ENCODE measurements around the gene ABHD17B. TPM values are rescaled to one million over a fixed set of nuclear protein-coding genes. Genes with fewer than 3 reads are reported as not detected.
A peak's percentile ranks its signal among the peaks of the same experiment; 100 is the strongest.

The ABHD17B gene
- total RNA-seq, 6 experiments from 2014 or later = 13.6 to 17.9 (median 15.5) TPM

DNA sequence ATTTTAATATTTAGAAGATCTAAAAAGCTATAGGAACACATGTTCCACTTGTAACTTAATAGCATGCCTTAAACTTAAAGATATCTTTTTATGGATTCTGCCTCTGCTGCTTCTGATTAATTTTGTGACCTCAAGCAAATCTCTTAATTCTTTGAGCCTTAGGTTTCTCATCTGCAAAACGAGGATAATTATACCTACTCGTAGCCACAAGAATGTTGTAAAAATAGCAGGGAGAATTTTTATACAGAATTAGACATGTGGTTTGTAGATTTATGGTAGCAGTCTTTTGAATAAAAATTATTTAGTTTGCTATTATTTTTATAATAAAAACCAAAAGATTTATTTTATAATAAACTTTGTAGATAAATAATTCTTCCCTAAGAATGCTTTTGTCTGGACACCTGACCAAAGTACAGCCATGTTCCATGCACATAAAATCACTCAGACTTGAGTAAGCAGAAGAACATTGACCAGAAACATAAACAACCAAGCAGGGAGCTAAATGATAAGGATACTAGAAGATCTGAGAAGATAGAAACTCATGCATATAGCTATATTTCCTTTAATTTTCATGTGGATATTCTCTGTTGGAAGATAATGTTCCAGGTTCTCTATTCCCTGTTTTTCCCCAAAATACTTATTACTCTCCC, 18.9 kb upstream of the ABHD17B start:
- peak; percentile 81 for DNase-seq
- Mint-ChIP-seq H3K36me3 (ENCODE audit: low read depth) (peaks cover 8% of the 10 kb centered on the region), H3K27me3 (ENCODE audit: insufficient read depth) (no peaks in the 10 kb centered on the region; the same call in 1 of the 2 replicates), H3K27ac (peak overlapping the region; percentile 80), H3K4me3 (peak overlapping the region; percentile 64), H3K9me3 (no peaks in the 10 kb centered on the region), H3K4me1 (ENCODE audit: low read depth) (peaks cover 72% of the 10 kb centered on the region)
- TF ChIP-seq, protein P1, sequence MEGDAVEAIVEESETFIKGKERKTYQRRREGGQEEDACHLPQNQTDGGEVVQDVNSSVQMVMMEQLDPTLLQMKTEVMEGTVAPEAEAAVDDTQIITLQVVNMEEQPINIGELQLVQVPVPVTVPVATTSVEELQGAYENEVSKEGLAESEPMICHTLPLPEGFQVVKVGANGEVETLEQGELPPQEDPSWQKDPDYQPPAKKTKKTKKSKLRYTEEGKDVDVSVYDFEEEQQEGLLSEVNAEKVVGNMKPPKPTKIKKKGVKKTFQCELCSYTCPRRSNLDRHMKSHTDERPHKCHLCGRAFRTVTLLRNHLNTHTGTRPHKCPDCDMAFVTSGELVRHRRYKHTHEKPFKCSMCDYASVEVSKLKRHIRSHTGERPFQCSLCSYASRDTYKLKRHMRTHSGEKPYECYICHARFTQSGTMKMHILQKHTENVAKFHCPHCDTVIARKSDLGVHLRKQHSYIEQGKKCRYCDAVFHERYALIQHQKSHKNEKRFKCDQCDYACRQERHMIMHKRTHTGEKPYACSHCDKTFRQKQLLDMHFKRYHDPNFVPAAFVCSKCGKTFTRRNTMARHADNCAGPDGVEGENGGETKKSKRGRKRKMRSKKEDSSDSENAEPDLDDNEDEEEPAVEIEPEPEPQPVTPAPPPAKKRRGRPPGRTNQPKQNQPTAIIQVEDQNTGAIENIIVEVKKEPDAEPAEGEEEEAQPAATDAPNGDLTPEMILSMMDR (IDR thresholded peaks at IDR 0.05) = no peak

DNA sequence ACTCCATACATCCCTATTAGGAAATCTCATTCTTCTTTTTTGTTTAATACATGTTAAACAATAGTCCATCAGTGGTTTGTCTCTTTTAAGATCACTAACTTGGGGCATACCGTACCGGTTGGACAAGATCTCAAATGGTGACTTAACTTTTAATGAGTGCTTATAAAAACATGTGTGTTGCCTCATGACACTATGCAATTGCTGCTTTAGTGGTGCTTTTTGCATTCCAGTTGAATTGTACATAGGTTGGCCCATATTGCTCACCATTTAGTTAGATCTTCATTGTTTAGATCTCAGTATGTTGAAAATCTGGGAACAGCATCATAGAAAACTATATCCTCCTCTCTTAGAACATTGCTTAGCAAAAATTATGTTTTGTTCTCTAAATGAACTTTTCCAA, 18.2 kb upstream of the ABHD17B start:
- DNase-seq = peak; percentile 79
- H3K4me3 Mint-ChIP-seq = peak overlapping the region; percentile 57
- TF ChIP-seq, protein P1 (IDR thresholded peaks at IDR 0.05) = no peak
- peaks cover 8% of the 10 kb centered on the region for H3K36me3 Mint-ChIP-seq (ENCODE audit: low read depth)
- H3K9me3 Mint-ChIP-seq = no peaks in the 10 kb centered on the region
- H3K27ac Mint-ChIP-seq = peak overlapping the region; percentile 80
- H3K27me3 Mint-ChIP-seq (ENCODE audit: insufficient read depth) = no peaks in the 10 kb centered on the region; the same call in 1 of the 2 replicates
- peaks cover 75% of the 10 kb centered on the region for H3K4me1 Mint-ChIP-seq (ENCODE audit: low read depth)

DNA sequence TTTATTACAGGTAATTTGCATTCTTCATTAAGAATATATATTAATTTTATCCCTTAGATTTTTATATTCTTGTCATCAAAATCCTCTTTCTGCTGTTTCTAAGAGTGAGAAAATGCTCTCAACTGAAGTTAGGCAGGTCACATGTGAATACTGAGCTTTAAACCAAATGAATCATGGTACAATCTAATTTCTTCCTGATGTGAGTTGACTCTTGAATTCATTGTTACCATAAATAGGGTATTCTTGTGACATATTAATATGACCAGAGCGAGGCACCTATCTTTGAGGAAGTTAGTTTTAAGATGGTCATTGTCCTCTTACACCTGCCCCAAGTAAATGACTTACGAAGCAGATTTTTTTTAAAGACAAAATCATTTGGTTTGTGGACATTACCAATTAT, 17.8 kb upstream of the ABHD17B start:
- Mint-ChIP-seq H3K27ac (peak overlapping the region; percentile 80), H3K9me3 (no peaks in the 10 kb centered on the region), H3K4me3 (peak overlapping the region; percentile 57), H3K27me3 (ENCODE audit: insufficient read depth) (no peaks in the 10 kb centered on the region; the same call in 1 of the 2 replicates), H3K4me1 (ENCODE audit: low read depth) (peaks cover 80% of the 10 kb centered on the region), H3K36me3 (ENCODE audit: low read depth) (peaks cover 8% of the 10 kb centered on the region)
- TF ChIP-seq, protein P1 (IDR thresholded peaks at IDR 0.05) = no peak
- DNase-seq = peak; percentile 23

DNA sequence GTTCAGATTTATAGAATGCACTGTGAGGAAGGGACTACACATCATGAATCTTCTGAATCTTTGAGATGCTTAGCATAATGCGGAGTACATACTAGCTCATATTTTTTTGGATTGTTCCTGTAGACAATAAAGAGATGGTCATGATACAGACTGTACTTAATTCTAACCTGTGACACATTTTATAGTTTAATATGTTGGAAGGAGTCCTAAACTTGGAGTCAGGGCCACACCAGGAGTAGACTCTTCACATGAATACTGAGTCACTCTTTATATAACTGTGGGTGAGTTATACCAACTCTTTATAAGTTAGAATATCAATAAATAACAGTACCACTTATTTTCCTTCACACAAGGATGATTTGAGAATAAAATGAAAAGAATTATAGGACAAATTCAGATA, 17.4 kb upstream of the ABHD17B start:
- Mint-ChIP-seq H3K27me3 (ENCODE audit: insufficient read depth) (no peaks in the 10 kb centered on the region; the same call in 1 of the 2 replicates), H3K4me3 (peak overlapping the region; percentile 33; the same call in 1 of the 2 replicates), H3K9me3 (no peaks in the 10 kb centered on the region), H3K27ac (peak overlapping the region; percentile 80), H3K36me3 (ENCODE audit: low read depth) (peaks cover 12% of the 10 kb centered on the region), H3K4me1 (ENCODE audit: low read depth) (peaks cover 83% of the 10 kb centered on the region)
- peak; percentile 38 for DNase-seq
- TF ChIP-seq, protein P1 (IDR thresholded peaks at IDR 0.05) = no peak

DNA sequence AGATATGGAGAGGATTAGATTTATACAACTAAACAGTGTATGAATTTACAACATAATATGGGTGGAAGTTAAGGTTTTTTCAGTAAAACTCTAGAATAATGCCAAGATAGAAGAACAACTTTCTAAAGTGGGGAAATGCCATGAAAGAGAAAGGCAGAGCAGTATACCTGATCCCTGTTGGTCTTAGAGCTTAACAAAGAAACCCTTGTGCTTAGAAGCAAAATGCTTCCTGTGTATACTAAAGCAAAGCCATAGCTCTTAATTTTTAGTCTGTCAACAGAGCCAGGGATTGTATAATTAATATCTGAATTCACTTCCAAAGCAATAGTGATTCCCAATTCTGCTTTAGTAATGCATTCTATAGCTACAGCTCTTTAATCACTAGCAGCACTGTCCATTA, 14.8 kb upstream of the ABHD17B start:
- Mint-ChIP-seq H3K36me3 (ENCODE audit: low read depth) (peaks cover 21% of the 10 kb centered on the region), H3K27ac (no peak overlapping the region), H3K9me3 (no peaks in the 10 kb centered on the region), H3K4me1 (ENCODE audit: low read depth) (peaks cover 74% of the 10 kb centered on the region), H3K4me3 (no peak overlapping the region), H3K27me3 (ENCODE audit: insufficient read depth) (no peaks in the 10 kb centered on the region; the same call in 1 of the 2 replicates)
- no peak for DNase-seq
- TF ChIP-seq, protein P1 (IDR thresholded peaks at IDR 0.05) = no peak

All from HFFc6 (cell line).